ENCODE data around the gene PPP2R2D. TPM values are rescaled to one million over a fixed set of nuclear protein-coding genes. Genes with fewer than 3 reads are reported as not detected.

The PPP2R2D gene
- total RNA-seq, 2 donors from 2014 or later, result 35.5 to 37.5 TPM

DNA sequence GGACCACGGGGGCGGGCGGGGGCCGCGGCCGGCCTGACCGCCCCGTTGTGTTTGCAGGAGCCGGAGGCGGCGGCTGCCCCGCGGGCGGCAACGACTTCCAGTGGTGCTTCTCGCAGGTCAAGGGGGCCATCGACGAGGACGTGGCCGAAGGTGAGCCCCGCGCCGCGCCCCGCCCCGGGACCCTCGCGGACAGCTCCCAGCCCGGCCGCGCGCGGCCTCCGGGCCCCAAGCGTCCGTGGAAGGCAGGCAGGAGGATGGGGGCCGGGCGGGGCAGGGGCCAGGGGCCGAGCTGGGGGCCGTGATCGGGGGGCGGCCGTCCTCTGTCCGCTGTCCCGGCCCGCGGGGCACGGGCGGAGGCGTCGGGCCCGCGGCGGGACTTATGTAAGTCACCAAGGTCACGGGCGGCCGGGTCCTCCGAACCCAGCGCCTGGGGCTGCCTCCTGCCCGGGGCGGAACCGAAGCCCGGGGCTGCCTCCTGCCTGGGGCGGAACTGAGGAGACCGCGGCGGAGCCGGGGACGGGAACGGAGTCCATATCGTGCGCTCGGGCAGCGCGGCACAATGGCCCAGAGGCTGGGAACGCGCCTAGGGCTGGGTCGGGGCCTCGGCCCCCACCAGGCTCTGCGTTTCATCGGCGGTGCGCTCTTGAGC, 497 bp downstream of the PPP2R2D start:
- peaks cover 17% of the 10 kb centered on the region for H3K27me3 ChIP-seq (ENCODE audit: control insufficient read depth, insufficient read depth, low read length, poor library complexity, severe bottlenecking)
- peak overlapping the region; percentile 85 for H3K27ac Mint-ChIP-seq
- peaks cover 25% of the 10 kb centered on the region for H3K4me1 Mint-ChIP-seq
- H3K9me3 ChIP-seq (ENCODE audit: control insufficient read depth, low read length), result no peaks in the 10 kb centered on the region
- H3K9me3 Mint-ChIP-seq, result no peaks in the 10 kb centered on the region
- 0% methylated on average over 48 to 83 of the region's 83 CpGs for WGBS, 2 experiments (ENCODE audit: insufficient coverage in 1 of 2, insufficient read length in 1 of 2)
- TF ChIP-seq, protein P1, sequence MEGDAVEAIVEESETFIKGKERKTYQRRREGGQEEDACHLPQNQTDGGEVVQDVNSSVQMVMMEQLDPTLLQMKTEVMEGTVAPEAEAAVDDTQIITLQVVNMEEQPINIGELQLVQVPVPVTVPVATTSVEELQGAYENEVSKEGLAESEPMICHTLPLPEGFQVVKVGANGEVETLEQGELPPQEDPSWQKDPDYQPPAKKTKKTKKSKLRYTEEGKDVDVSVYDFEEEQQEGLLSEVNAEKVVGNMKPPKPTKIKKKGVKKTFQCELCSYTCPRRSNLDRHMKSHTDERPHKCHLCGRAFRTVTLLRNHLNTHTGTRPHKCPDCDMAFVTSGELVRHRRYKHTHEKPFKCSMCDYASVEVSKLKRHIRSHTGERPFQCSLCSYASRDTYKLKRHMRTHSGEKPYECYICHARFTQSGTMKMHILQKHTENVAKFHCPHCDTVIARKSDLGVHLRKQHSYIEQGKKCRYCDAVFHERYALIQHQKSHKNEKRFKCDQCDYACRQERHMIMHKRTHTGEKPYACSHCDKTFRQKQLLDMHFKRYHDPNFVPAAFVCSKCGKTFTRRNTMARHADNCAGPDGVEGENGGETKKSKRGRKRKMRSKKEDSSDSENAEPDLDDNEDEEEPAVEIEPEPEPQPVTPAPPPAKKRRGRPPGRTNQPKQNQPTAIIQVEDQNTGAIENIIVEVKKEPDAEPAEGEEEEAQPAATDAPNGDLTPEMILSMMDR (conservative IDR thresholded peaks at IDR 0.05), result no peak
- peaks cover 2% of the 10 kb centered on the region for H3K4me1 ChIP-seq (ENCODE audit: control insufficient read depth, insufficient read depth, low read length)
- H3K4me3 ChIP-seq (ENCODE audit: low read length), result peak overlapping the region; percentile 98
- H3K4me3 Mint-ChIP-seq, result peak overlapping the region; percentile 82
- DNase-seq, result peak; percentile 75
- H3K9ac ChIP-seq (ENCODE audit: extremely low read depth, low read length, poor library complexity, severe bottlenecking), result peak overlapping the region; percentile 76
- peaks cover 14% of the 10 kb centered on the region for H3K36me3 ChIP-seq (ENCODE audit: control insufficient read depth, insufficient read depth, low read length)
- peaks cover 9% of the 10 kb centered on the region for H3K36me3 Mint-ChIP-seq (ENCODE audit: low read depth)
- H3K27me3 Mint-ChIP-seq (ENCODE audit: insufficient read depth), result peaks cover 12% of the 10 kb centered on the region
- peak overlapping the region; percentile 76 for H3K27ac ChIP-seq (ENCODE audit: low read depth, low read length)

DNA sequence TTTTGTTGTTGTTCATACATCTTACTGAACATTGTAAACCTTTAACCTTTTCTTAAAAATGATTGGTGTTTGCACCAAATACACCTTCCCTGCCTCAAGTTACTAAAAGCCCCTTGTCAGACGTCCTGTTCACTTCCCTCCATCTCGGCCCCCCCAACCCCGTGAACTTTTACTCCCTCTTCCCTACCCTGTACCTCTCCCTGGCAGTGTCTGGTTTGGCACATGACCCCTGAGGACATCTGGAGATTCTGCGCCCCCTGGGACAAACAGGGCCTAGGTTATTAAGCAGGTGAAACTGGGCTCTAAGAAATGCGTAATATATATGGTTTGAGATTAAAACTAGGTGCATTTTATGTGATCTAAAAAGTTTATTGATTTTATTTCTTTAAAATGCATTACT, 1.4 kb downstream of the PPP2R2D start:
- H3K27ac ChIP-seq (ENCODE audit: low read depth, low read length), result no peak overlapping the region
- no peaks in the 10 kb centered on the region for H3K9me3 ChIP-seq (ENCODE audit: control insufficient read depth, low read length)
- H3K9me3 Mint-ChIP-seq, result no peaks in the 10 kb centered on the region
- peak overlapping the region; percentile 76 for H3K9ac ChIP-seq (ENCODE audit: extremely low read depth, low read length, poor library complexity, severe bottlenecking)
- peaks cover 12% of the 10 kb centered on the region for H3K27me3 Mint-ChIP-seq (ENCODE audit: insufficient read depth)
- H3K27ac Mint-ChIP-seq, result peak overlapping the region; percentile 85
- H3K36me3 Mint-ChIP-seq (ENCODE audit: low read depth), result peaks cover 12% of the 10 kb centered on the region
- H3K4me3 ChIP-seq (ENCODE audit: low read length), result peak overlapping the region; percentile 98
- H3K27me3 ChIP-seq (ENCODE audit: control insufficient read depth, insufficient read depth, low read length, poor library complexity, severe bottlenecking), result peaks cover 17% of the 10 kb centered on the region
- 37 to 46% methylated on average over 3 to 5 of the region's 5 CpGs for WGBS, 2 experiments (ENCODE audit: insufficient coverage in 1 of 2, insufficient read length in 1 of 2)
- TF ChIP-seq, protein P1 (conservative IDR thresholded peaks at IDR 0.05), result no peak
- peaks cover 20% of the 10 kb centered on the region for H3K36me3 ChIP-seq (ENCODE audit: control insufficient read depth, insufficient read depth, low read length)
- peaks cover 2% of the 10 kb centered on the region for H3K4me1 ChIP-seq (ENCODE audit: control insufficient read depth, insufficient read depth, low read length)
- peak overlapping the region; percentile 82 for H3K4me3 Mint-ChIP-seq
- peak; percentile 46 for DNase-seq
- peaks cover 28% of the 10 kb centered on the region for H3K4me1 Mint-ChIP-seq

DNA sequence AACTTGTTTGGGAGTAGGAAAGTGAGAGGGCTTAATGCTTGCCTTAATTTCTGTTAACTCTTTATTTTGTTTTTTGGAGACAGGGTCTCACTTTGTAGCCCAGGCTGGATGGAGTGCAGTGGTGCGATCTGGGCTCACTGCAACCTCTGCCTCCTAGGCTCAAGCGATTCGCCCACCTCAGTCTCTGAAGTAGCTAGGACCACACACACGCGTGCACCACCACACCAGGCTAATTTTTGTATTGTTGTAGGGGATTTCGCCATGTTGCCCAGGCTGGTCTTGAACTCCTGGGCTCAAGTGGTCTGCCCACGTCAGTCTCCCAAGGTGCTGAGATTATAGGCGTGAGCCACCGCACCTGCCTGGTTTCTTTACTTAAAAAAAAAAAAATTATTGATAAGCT, 1.9 kb downstream of the PPP2R2D start:
- Histone ChIP-seq H3K9ac (ENCODE audit: extremely low read depth, low read length, poor library complexity, severe bottlenecking) (no peak overlapping the region), H3K4me3 (ENCODE audit: low read length) (peak overlapping the region; percentile 98), H3K36me3 (ENCODE audit: control insufficient read depth, insufficient read depth, low read length) (peaks cover 21% of the 10 kb centered on the region), H3K9me3 (ENCODE audit: control insufficient read depth, low read length) (no peaks in the 10 kb centered on the region), H3K27ac (ENCODE audit: low read depth, low read length) (no peak overlapping the region), H3K4me1 (ENCODE audit: control insufficient read depth, insufficient read depth, low read length) (peaks cover 2% of the 10 kb centered on the region), H3K27me3 (ENCODE audit: control insufficient read depth, insufficient read depth, low read length, poor library complexity, severe bottlenecking) (peaks cover 17% of the 10 kb centered on the region)
- Mint-ChIP-seq H3K27ac (no peak overlapping the region), H3K36me3 (ENCODE audit: low read depth) (peaks cover 13% of the 10 kb centered on the region), H3K4me1 (peaks cover 29% of the 10 kb centered on the region), H3K4me3 (peak overlapping the region; percentile 82), H3K9me3 (no peaks in the 10 kb centered on the region), H3K27me3 (ENCODE audit: insufficient read depth) (peaks cover 12% of the 10 kb centered on the region)
- peak; percentile 35 for DNase-seq
- TF ChIP-seq, protein P1 (conservative IDR thresholded peaks at IDR 0.05), result no peak
- WGBS, 2 experiments (ENCODE audit: insufficient coverage in 1 of 2, insufficient read length in 1 of 2), result 98 to 100% methylated on average over 5 to 6 of the region's 9 CpGs

Measured in endodermal cell (in vitro differentiated cells).